Colonic mucosa (tissue), 2 donors: ENCODE measurements around the gene SKOR2. TPM values are rescaled to one million over a fixed set of nuclear protein-coding genes. Genes with fewer than 3 reads are reported as not detected.

ENCODE experiments used
- total RNA-seq, 2 donors: library from RNA; stranded (reverse); fragmentation: NEBNext Ultra II Directional in 1 of 2; extraction: Animal tissue kit (Norgen Biotek cat#: 25700) in 1 of 2; gene quantifications; one replicate each; pipeline ENCODE4 v1.2.1, GENCODE V29; 2021
- donor health status: DM: no; HTN: no; CAD: no.
- donor health status: DM: no; HTN: no; CAD: no.

Gene SKOR2
- total RNA-seq, 2 donors from 2014 or later, result not detected

Other genes starting within 250 kb of the SKOR2 start
- not detected for gene ELOA2, start 216.0 kb downstream of the SKOR2 start, total RNA-seq
- 10 to 100 TPM; 24.5 to 33.4 TPM for gene HDHD2, start 101.2 kb downstream of the SKOR2 start, total RNA-seq
- gene IER3IP1, start 75.3 kb downstream of the SKOR2 start, total RNA-seq, result 10 to 100 TPM; 10.5 to 14.5 TPM